AG04450 (cell line): ENCODE measurements around the gene RAB21. TPM values are rescaled to one million over a fixed set of nuclear protein-coding genes. Genes with fewer than 3 reads are reported as not detected.
"Not testable (repeated sequence)": the region's sequence is repeated elsewhere in the genome, so short reads cannot be mapped to it uniquely, and the experiment has no call there.

ENCODE experiments used
- CTCF ChIA-PET: fragments of 300-600, 350-600 bp; formaldehyde crosslinking; extraction: SDS; loops from one replicate; lab custom pipeline; 2022; ENCODE audit warnings: antibody characterized with exemption, inconsistent platforms; lab: Charles Lee
- POLR2A ChIA-PET: fragments of 350-600 bp; formaldehyde crosslinking; extraction: SDS; loops from one replicate; lab custom pipeline; 2021; ENCODE audit warnings: antibody characterized with exemption, inconsistent platforms; lab: Yijun Ruan, JAX
- DNase-seq: peaks from one replicate; pipeline ENCODE4 v3.0.0-alpha.2; 2011; ENCODE audit warnings: low read depth, low spot score
- H3K27ac ChIP-seq: one replicate; pipeline ENCODE4 v1.5.1; 2012; ENCODE audit warnings: low read depth, low read length, control low read depth
- H3K27me3 ChIP-seq: one replicate; pipeline ENCODE4 v1.6.0; 2012; ENCODE audit warnings: low read length; ENCODE audit not compliant: control insufficient read depth, insufficient read depth
- H3K4me3 ChIP-seq: 2 replicates; pipeline ENCODE4 v1.5.1; 2011; ENCODE audit warnings: mild to moderate bottlenecking, low read depth, low read length, control low read depth
- H3K9me3 ChIP-seq: 2 replicates; pipeline ENCODE4 v1.5.1; 2012; ENCODE audit warnings: low read length; ENCODE audit not compliant: control insufficient read depth, insufficient read depth
- CTCF ChIP-seq: IDR thresholded peaks from 2 replicates; pipeline ENCODE4 v1.5.1; 2011; ENCODE audit warnings: low read depth, low read length, control low read depth, inconsistent platforms
- polyA plus RNA-seq: library from polyadenylated mRNA; depleted of rRNA; stranded (reverse); fragments of >200 nt; gene quantifications from 2 replicates; pipeline ENCODE4 v1.2.3, GENCODE V29; 2011

Gene RAB21
- polyA plus RNA-seq, 1 experiment: 18.6 TPM

DNA sequence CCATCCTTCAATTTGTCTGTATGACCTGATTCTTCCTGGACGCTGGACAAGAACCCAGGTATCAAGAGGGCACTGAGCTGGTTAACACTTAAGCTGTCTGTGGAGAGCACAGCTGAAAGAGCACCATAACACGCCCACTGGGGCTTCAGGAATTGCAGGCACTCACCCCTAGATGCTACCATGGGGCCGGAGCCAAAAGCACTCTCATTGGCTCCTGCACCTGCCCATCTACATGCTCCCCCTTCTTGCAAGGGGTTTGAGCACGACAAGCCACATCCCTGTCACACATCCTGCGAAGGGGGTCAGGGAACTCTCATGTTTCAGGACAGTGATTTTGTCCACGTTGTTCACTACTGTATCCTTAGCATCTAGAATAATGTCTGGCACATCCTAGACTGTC, 49.8 kb downstream of the RAB21 start:
- TF ChIP-seq CTCF: no peak
- DNase-seq: no peak
- Histone ChIP-seq H3K27me3 (peaks cover 4% of the 10 kb centered on the region), H3K27ac (no peak overlapping the region), H3K4me3 (no peak overlapping the region), H3K9me3 (no peaks in the 10 kb centered on the region)
- POLR2A ChIA-PET: no interaction called here
- CTCF ChIA-PET: no interaction called here

GRCh38 chr12:71810921-71811320, 56.3 kb downstream of the RAB21 start:
- Histone ChIP-seq H3K27ac (no peak overlapping the region), H3K27me3 (peaks cover 4% of the 10 kb centered on the region), H3K9me3 (no peaks in the 10 kb centered on the region), H3K4me3 (no peak overlapping the region)
- CTCF ChIA-PET: interaction anchor here (0.5 to 1.6 kb wide), 2 partner anchors 31 to 47 kb away, joined by 3 to 7 read pairs; no protein-coding TSS in a partner anchor
- DNase-seq: no peak
- POLR2A ChIA-PET: no interaction called here
- TF ChIP-seq CTCF: no peak

- DNase-seq, H3K27ac ChIP-seq, H3K9me3 ChIP-seq, CTCF ChIA-PET, H3K4me3 ChIP-seq, POLR2A ChIA-PET, H3K27me3 ChIP-seq: not testable (repeated sequence)
Observed at GRCh38 chr12:71815242-71815641, 60.6 kb downstream of the RAB21 start.

DNA sequence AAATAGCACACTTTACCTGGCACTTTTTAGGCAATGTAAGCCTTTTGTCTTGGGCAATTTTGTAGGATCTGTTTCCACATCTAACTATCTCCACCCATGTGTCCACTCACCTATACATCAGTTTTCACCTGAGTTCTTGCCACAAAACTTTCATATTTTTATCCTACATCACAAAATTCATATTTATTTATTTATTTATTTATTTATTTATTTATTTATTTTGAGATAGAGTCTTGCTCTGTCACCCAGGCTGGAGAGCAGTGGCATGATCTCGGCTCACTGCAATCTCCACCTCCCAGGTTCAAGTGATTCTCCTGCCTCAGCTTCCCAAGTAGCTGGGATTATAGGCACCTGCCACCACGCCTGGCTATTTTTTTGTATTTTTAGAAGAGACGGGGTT, 67.4 kb downstream of the RAB21 start:
- DNase-seq, H3K27me3 ChIP-seq, CTCF ChIA-PET, H3K4me3 ChIP-seq, H3K27ac ChIP-seq, H3K9me3 ChIP-seq, POLR2A ChIA-PET: not testable (repeated sequence)

GRCh38 chr12:71828813-71829212, 74.2 kb downstream of the RAB21 start:
- Histone ChIP-seq H3K9me3 (no peaks in the 10 kb centered on the region), H3K27ac (no peak overlapping the region), H3K4me3 (no peak overlapping the region), H3K27me3 (no peaks in the 10 kb centered on the region)
- CTCF ChIA-PET: no interaction called here
- DNase-seq: no peak
- POLR2A ChIA-PET: no interaction called here
- TF ChIP-seq CTCF: no peak

DNA sequence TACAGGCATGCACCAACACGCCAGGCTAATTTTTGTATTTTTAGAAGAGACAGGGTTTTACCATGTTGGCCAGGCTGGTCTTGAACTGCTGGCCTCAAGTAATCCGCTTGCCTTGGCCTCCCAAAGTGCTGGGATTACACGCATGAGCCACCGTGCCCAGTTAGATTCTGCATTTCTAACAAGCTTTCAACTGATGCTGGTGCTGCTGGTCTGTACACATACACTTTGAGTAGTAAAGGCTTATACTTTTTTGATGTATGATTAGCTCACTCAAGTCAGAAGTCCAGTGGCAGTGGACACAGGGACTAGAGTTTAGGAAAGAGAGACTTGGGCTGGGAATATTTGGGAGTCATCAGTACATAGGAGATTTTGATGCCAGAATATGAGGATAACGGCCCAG, 82.7 kb downstream of the RAB21 start:
- Histone ChIP-seq H3K27me3 (no peaks in the 10 kb centered on the region), H3K4me3 (no peak overlapping the region), H3K27ac (no peak overlapping the region), H3K9me3 (peaks cover 2% of the 10 kb centered on the region; the same call in 1 of the 2 replicates)
- no peak for DNase-seq
- ChIA-PET POLR2A (no interaction called here), CTCF (interaction anchor here (3.2 kb wide), 1 partner anchor 57 kb away, joined by 10 read pairs; no protein-coding TSS in a partner anchor)
- no peak for TF ChIP-seq CTCF
